OCI-LY3 (cell line): ENCODE measurements around the gene PHLDA1.

ENCODE experiments used
- H2AFZ ChIP-seq: fragments of 200-600, 300-600 bp; shearing (Covaris generic); 2 replicates; pipeline ENCODE4 v1.6.0; 2014; ENCODE audit warnings: antibody characterized with exemption, low read depth, low read length
- H3K27ac ChIP-seq: fragments of 200-600, 300-600 bp; sonication (generic); 2 replicates; pipeline ENCODE4 v1.5.1; 2014; ENCODE audit warnings: mild to moderate bottlenecking, low read length, moderate library complexity, mixed read lengths
- H3K27me3 ChIP-seq: fragments of 200-600, 300-600 bp; sonication (generic); 2 replicates; pipeline ENCODE4 v1.6.1; 2014; ENCODE audit warnings: low read depth, low read length, mixed read lengths
- H3K36me3 ChIP-seq: fragments of 200-600, 300-600 bp; sonication (generic); replicated peaks from 2 replicates; pipeline ENCODE3; 2014; ENCODE audit warnings: low read depth, low read length, mixed read lengths
- H3K4me1 ChIP-seq: fragments of 300-600, 200-600 bp; sonication (generic); 2 replicates; pipeline ENCODE4 v1.6.1; 2014; ENCODE audit warnings: low read length, mixed read lengths
- H3K4me2 ChIP-seq: fragments of 200-600, 300-600 bp; sonication (generic); 2 replicates; pipeline ENCODE4 v1.6.1; 2014; ENCODE audit warnings: low read length, mixed read lengths
- H3K4me3 ChIP-seq: fragments of 300-600, 200-600 bp; sonication (generic); 2 replicates; pipeline ENCODE4 v1.5.1; 2014; ENCODE audit warnings: antibody characterized with exemption, mild to moderate bottlenecking, low read length, moderate library complexity
- H3K79me2 ChIP-seq: fragments of 300-600, 200-600 bp; shearing (Covaris generic); 2 replicates; pipeline ENCODE4 v1.6.1; 2014; ENCODE audit warnings: mild to moderate bottlenecking, low read length, mixed read lengths
- H3K9ac ChIP-seq: fragments of 300-600, 200-600 bp; shearing (Covaris generic); 2 replicates; pipeline ENCODE4 v1.6.0; 2014; ENCODE audit warnings: mild to moderate bottlenecking, low read length, moderate library complexity
- H3K9me3 ChIP-seq: fragments of 200-600, 300-600 bp; shearing (Covaris generic); 2 replicates; pipeline ENCODE4 v1.6.1; 2014; ENCODE audit warnings: low read length, mixed read lengths; ENCODE audit not compliant: insufficient read depth
- H4K20me1 ChIP-seq: fragments of 200-600, 300-600 bp; sonication (generic); 2 replicates; pipeline ENCODE4 v1.6.1; 2016; ENCODE audit warnings: low read length, mixed read lengths; ENCODE audit not compliant: insufficient read depth
- CTCF ChIP-seq: fragments of 200-600, 300-600 bp; sonication (generic); IDR thresholded peaks from 2 replicates; pipeline ENCODE4 v1.5.1; 2014; ENCODE audit warnings: antibody characterized with exemption, low read length, low read depth
- EZH2phosphoT487 ChIP-seq: fragments of 200-600 bp; shearing (Covaris generic); IDR thresholded peaks from 2 replicates; pipeline ENCODE4 v1.6.1; 2018; ENCODE audit warnings: antibody characterized with exemption, mixed run types, low read depth

PHLDA1 gene

GRCh38 chr12:76023069-76023690, 8.4 kb downstream of the PHLDA1 start:
- Histone ChIP-seq H3K36me3 (no peaks in the 10 kb centered on the region), H3K27ac (no peak overlapping the region), H3K79me2 (no peaks in the 10 kb centered on the region), H3K4me2 (no peak overlapping the region), H3K27me3 (no peaks in the 10 kb centered on the region; the same call in 1 of the 2 replicates), H3K9me3 (no peaks in the 10 kb centered on the region), H3K9ac (no peak overlapping the region), H2AFZ (no peak overlapping the region), H3K4me3 (no peak overlapping the region), H4K20me1 (no peaks in the 10 kb centered on the region), H3K4me1 (peaks cover 16% of the 10 kb centered on the region)
- no peak for TF ChIP-seq EZH2phosphoT487
- TF ChIP-seq CTCF = no peak

- no peaks in the 10 kb centered on the region for H3K79me2 ChIP-seq
- no peak overlapping the region for H3K27ac ChIP-seq
- H3K9me3 ChIP-seq = no peaks in the 10 kb centered on the region
- peaks cover 16% of the 10 kb centered on the region for H3K4me1 ChIP-seq
- no peak for TF ChIP-seq EZH2phosphoT487
- TF ChIP-seq CTCF = no peak
- no peaks in the 10 kb centered on the region for H3K36me3 ChIP-seq
- no peak overlapping the region for H3K9ac ChIP-seq
- H3K4me3 ChIP-seq = no peak overlapping the region
- H4K20me1 ChIP-seq = no peaks in the 10 kb centered on the region
- H3K27me3 ChIP-seq = no peaks in the 10 kb centered on the region; the same call in 1 of the 2 replicates
- H3K4me2 ChIP-seq = no peak overlapping the region
- no peak overlapping the region for H2AFZ ChIP-seq
These were observed 9.1 kb downstream of the PHLDA1 start for GRCh38 chr12:76022506-76022905.

GRCh38 chr12:76020731-76021672, 10.6 kb downstream of the PHLDA1 start:
- no peaks in the 10 kb centered on the region for H3K9me3 ChIP-seq
- H3K9ac ChIP-seq = no peak overlapping the region
- peak overlapping the region; percentile 22; the same call in 1 of the 2 replicates for H2AFZ ChIP-seq
- H3K36me3 ChIP-seq = no peaks in the 10 kb centered on the region
- peaks cover 16% of the 10 kb centered on the region for H3K4me1 ChIP-seq
- TF ChIP-seq EZH2phosphoT487 = no peak
- no peak for TF ChIP-seq CTCF
- H3K79me2 ChIP-seq = no peaks in the 10 kb centered on the region
- H3K27ac ChIP-seq = no peak overlapping the region
- H3K4me2 ChIP-seq = peak overlapping the region; percentile 16
- H4K20me1 ChIP-seq = no peaks in the 10 kb centered on the region
- H3K4me3 ChIP-seq = no peak overlapping the region
- H3K27me3 ChIP-seq = no peaks in the 10 kb centered on the region; the same call in 1 of the 2 replicates

GRCh38 chr12:76020281-76020680, 11.3 kb downstream of the PHLDA1 start:
- Histone ChIP-seq H3K36me3 (no peaks in the 10 kb centered on the region), H3K4me2 (peak overlapping the region; percentile 16), H3K27ac (no peak overlapping the region), H3K9me3 (no peaks in the 10 kb centered on the region), H3K27me3 (peaks cover 3% of the 10 kb centered on the region; the same call in 1 of the 2 replicates), H3K4me3 (no peak overlapping the region), H3K79me2 (no peaks in the 10 kb centered on the region), H3K4me1 (peaks cover 16% of the 10 kb centered on the region), H4K20me1 (no peaks in the 10 kb centered on the region), H3K9ac (no peak overlapping the region), H2AFZ (peak overlapping the region; percentile 22; the same call in 1 of the 2 replicates)
- no peak for TF ChIP-seq CTCF
- no peak for TF ChIP-seq EZH2phosphoT487
